Mammary epithelial cell (primary cell): ENCODE data around the gene ZNF784.

ENCODE experiments used
- EZH2 ChIP-seq: IDR thresholded peaks from 2 replicates; pipeline ENCODE4 v1.6.1; 2012; ENCODE audit warnings: low read length, inconsistent platforms, borderline replicate concordance
- TF ChIP-seq, protein P1 (sequence below), 2 donors: IDR thresholded peaks in 1 of 2; conservative IDR thresholded peaks in 1 of 2; 2 replicates each; pipeline ENCODE4 v1.5.1; 2011 to 2012; ENCODE audit warnings: inconsistent platforms in 2 of 2, low read length in 2 of 2, mild to moderate bottlenecking in 2 of 2, control low read depth in 1 of 2, low read depth in 1 of 2; ENCODE audit not compliant: insufficient read depth in 1 of 2; ENCODE audit errors: extremely low read depth in 1 of 2

DNA sequence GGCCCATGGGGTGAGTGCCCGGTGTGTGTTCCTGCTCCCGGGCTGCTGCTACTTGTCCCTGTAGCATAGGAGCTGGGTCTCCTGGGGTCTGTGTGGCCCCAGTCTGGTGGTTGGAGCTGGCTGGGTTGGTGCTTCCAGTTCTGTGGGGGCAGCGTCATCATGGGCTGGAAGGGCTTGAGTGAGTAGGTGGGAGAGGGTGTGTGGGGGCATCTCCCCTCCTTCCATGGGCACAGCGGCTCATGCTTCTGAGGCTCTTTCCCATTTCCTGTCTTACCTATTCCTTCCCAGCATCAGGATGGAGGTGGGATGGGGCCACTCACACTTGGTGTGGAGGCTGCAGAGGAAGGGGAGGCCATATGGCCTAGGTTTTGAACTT, 42.6 kb upstream of the ZNF784 start:
- TF ChIP-seq, protein P1, sequence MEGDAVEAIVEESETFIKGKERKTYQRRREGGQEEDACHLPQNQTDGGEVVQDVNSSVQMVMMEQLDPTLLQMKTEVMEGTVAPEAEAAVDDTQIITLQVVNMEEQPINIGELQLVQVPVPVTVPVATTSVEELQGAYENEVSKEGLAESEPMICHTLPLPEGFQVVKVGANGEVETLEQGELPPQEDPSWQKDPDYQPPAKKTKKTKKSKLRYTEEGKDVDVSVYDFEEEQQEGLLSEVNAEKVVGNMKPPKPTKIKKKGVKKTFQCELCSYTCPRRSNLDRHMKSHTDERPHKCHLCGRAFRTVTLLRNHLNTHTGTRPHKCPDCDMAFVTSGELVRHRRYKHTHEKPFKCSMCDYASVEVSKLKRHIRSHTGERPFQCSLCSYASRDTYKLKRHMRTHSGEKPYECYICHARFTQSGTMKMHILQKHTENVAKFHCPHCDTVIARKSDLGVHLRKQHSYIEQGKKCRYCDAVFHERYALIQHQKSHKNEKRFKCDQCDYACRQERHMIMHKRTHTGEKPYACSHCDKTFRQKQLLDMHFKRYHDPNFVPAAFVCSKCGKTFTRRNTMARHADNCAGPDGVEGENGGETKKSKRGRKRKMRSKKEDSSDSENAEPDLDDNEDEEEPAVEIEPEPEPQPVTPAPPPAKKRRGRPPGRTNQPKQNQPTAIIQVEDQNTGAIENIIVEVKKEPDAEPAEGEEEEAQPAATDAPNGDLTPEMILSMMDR (conservative IDR thresholded peaks at IDR 0.05 in 1 of 2, IDR thresholded peaks at IDR 0.05 in 1 of 2; ENCODE audit: extremely low read depth in 1 of 2, insufficient read depth in 1 of 2, low read depth in 1 of 2, low read length in 2 of 2): no peak
- TF ChIP-seq EZH2: no peak
